Measurements from ENCODE around the gene DMKN. TPM values are rescaled to one million over a fixed set of nuclear protein-coding genes. Genes with fewer than 3 reads are reported as not detected.
"Not testable (repeated sequence)": the region's sequence is repeated elsewhere in the genome, so short reads cannot be mapped to it uniquely, and the experiment has no call there.

The DMKN gene
- total RNA-seq, 1 experiment from 2014 or later = 19.6 TPM

DNA sequence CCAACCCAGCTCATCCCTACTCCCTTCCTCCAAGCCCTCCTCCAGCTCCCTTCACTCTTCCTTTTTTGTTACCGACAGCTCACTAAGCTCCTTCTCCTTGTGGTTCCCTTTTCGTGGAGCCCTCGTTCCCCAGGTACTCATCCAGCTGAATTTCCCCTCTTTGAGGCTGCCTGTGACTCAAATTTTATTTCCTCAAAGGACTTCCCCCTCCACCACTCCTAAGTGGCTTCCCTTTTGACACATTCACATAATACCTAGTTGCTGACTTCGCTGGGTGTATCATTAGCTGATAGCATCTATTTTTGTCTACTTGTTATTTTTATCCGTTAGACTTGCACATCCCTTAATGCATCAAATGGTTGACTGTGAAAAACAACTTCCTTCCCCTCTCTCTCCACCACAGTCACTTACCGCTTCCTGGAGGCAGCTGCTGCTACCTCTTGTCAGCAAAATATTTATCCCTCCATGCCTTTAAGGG is 50.9 kb downstream of the DMKN start:
- no peak for DNase-seq (ENCODE audit: low spot score)

DNA sequence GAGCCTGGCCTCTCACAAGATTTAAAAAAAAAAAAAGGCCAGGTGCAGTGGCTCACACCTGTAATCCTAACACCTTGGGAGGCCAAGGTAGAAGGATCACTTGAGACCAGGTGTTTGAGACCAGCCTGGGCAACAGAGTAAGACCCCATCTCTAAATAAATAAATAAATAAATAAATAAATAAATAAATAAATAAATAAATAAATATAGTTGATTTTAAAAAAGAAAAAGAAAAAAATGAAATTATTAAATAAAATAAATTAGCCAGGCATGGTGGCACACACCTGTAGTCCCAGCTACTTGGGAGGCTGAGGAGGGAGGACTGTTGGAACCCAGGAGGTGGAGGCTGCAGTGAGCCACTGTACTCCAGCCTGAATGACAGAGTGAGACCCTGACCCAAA is 51.7 kb downstream of the DMKN start:
- DNase-seq (ENCODE audit: low spot score) = not testable (repeated sequence)

DNA sequence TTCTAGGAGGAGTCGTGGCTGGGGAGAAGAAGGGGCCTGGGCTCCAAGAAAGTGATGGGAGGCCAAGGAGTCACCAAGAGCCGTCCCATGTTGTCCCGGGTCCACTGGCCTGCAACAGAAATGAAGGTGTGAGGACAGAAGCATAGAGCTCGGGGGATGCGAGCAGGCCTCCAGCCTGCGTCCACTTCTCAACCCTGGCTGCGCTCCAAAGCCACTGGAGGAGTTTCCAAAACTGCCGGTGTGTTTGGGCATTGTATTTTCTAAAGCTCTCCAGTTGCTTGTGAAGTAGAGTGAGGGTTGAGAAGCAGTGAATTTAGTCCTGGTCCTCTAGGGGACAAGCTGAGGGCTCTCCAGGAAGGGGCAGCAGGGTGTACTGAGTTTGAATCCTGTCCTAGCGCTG is 52.4 kb downstream of the DMKN start:
- DNase-seq (ENCODE audit: low spot score) = no peak

- DNase-seq (ENCODE audit: low spot score) = no peak
Observed at GRCh38 chr19:35460608-35461007, 52.8 kb downstream of the DMKN start.

GRCh38 chr19:35459414-35460082 is 53.9 kb downstream of the DMKN start:
- DNase-seq (ENCODE audit: low spot score) = no peak

DNA sequence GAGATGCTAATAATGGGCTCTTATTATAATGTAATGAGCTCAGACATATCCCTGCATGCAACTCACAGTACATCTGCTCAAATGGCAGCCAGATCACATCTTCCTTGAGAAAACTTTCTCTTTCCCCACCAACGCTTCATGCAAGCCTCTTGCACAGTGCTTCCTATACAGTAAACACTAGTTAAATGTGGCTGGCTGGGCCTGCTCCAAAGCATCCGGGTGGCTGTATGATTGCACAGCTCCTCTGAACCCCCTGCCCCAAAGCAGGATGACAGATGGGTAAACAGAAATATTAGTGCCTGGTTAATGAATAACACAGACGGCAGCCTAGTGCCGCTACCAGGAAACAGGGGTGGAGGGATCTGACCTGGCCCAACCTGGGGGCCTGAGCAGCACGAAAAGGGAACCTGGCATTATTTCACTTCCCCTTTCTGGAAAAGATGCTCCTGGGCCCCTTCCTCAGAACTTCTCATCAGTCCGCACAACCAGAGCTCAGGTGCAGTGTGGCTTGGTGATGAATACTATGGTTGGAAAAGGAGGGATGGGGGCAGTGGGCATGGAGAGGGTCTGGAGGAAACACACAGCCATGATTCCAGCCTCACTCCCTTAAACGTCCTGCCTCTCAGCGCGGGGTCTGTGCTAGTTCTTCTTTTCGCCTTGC is 54.6 kb downstream of the DMKN start:
- DNase-seq (ENCODE audit: low spot score) = no peak

- DNase-seq (ENCODE audit: low spot score) = no peak
Observed at GRCh38 chr19:35458192-35458591, 55.3 kb downstream of the DMKN start.

- no peak for DNase-seq (ENCODE audit: low spot score)
Observed at GRCh38 chr19:35457173-35457572, 56.3 kb downstream of the DMKN start.

- no peak for DNase-seq (ENCODE audit: low spot score)
Observed at GRCh38 chr19:35455616-35456201, 57.7 kb downstream of the DMKN start.

DNA sequence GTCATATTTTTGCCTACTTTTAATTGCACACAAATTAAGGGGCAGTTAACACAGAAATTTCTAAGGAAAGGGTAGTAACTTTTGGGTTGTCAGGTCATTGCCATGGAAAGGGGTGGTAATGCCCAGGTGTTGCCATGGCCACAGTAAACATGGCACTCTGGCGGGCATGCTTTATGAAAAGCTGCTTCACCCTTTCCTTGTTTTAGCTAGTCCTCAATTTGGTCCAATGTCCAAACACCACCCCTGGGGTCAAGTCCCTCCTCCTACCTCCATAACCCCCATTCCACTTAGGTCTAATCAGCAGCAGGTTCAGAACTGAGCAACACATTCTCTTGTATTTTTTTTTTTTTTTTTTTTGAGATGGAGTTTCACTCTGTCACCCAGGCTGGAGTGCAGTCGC is 58.8 kb downstream of the DMKN start:
- no peak for DNase-seq (ENCODE audit: low spot score)

DNA sequence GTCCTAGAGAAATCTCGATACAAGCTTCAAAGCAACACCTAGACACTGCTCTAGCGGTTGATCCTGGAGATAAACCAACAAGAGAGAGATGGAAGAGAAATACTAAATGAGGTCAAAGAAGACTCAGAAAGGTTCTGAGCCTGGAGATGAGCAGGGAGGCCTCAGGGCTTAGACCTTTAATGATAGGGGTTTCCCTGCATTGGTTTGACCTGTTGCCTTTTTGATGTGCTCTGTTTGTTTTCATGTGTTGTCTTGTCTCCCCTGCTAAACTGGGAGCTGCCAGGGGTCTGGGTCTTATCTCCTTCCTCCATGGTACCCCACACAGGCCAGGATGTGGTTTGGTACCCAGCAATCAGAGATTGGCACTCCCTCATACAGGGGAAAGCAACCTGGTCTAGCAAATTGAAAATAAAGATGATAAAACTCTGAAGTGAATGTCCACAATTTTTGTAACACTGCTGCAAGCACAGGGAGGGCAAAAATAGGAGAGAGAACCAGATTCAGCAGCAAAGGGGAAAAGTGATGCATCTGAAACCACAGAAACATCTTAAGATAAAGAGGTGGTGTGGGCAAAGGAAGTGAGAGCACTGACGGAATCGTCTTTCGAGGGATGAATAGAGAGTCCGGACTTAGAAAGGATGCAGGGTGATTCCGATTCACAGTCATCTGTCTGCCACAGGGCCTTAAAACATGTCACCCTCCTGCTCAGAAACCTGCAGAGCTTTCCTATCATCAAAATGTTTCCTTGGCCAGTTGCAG is 61.9 kb downstream of the DMKN start:
- no peak for DNase-seq (ENCODE audit: low spot score)

- no peak for DNase-seq (ENCODE audit: low spot score)
Observed at GRCh38 chr19:35449359-35450043, 63.9 kb downstream of the DMKN start.

DNA sequence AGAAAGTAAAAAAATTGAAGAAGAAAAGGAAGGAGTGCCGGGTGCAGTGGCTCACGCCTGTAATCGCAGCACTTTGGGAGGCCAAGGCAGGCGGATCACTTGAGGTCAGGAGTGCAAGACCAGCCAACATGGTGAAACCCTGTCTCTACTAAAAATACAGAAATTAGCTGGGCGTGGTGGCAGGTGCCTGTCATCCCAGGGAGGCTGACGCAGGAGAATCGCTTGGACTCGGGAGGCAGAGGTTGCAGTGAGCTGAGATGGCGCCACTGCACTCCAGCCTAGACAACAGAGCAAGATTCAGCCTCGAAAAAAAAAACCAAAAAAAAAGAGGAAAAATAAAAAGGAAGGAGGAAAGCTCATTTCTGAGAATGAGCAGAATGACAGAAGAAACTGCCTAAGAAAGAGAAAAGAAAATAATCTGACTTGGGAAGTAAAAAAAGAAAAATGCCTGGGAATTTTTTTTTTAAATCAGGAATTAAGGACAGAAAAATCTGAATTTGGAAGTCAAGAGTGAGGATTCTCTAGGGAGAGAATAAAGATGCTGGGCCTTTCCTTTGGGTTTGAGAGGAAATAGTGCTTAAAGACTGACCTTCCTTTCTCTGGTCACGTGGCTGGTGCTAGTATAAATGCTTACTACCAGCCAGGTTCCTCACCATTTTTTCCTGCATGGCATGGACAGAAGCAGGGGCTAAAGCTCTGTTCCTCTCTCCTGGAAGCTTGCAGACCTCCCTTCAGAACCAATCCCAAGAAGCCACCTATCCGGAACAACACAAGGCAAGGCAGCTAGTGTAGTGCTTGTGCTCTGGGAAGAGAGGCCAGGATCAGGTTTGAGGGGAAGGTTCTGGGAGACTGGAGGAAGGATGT is 65.6 kb downstream of the DMKN start, which contains the start of gene FFAR2:
TSS of gene FFAR2 (plus strand) at position 652 of the 864 bp plus-strand sequence. CDS start 1,458 bp downstream, outside the sequence.
- DNase-seq (ENCODE audit: low spot score) = no peak

Other genes starting within 250 kb of the DMKN start
- 64.0 and 65.0 TPM in 2 replicates for gene USF2, start 244.7 kb downstream of the DMKN start, total RNA-seq (2014; rRNA removed; shearing (Covaris generic))
- gene HAMP, start 231.1 kb downstream of the DMKN start, total RNA-seq (2014; rRNA removed; shearing (Covaris generic)) = 0.15 TPM in 1 of 2 replicates, not detected in the other
- 0.43 TPM in 1 of 2 replicates, not detected in the other for gene MAG, start 221.5 kb downstream of the DMKN start, total RNA-seq (2014; rRNA removed; shearing (Covaris generic))
- 1.9 and 6.1 TPM in 2 replicates for gene CD22, start 184.5 kb downstream of the DMKN start, total RNA-seq (2014; rRNA removed; shearing (Covaris generic))
- not detected in 2 replicates for gene FFAR1, start 165.7 kb downstream of the DMKN start, total RNA-seq (2014; rRNA removed; shearing (Covaris generic))
- 0.21 TPM in 1 of 2 replicates, not detected in the other for gene FFAR3, start 155.2 kb downstream of the DMKN start, total RNA-seq (2014; rRNA removed; shearing (Covaris generic))
- gene GPR42, start 142.6 kb downstream of the DMKN start, total RNA-seq (2014; rRNA removed; shearing (Covaris generic)) = 0.21 TPM in 1 of 2 replicates, not detected in the other
- not detected in 2 replicates for gene FFAR2, start 65.4 kb downstream of the DMKN start, total RNA-seq (2014; rRNA removed; shearing (Covaris generic))
- gene KRTDAP, start 23.2 kb downstream of the DMKN start, total RNA-seq (2014; rRNA removed; shearing (Covaris generic)) = not detected in 2 replicates
- gene SBSN, start 14.7 kb upstream of the DMKN start, total RNA-seq (2014; rRNA removed; shearing (Covaris generic)) = 0.45 TPM in 1 of 2 replicates, not detected in the other
- gene GAPDHS, start 19.8 kb upstream of the DMKN start, total RNA-seq (2014; rRNA removed; shearing (Covaris generic)) = not detected in 2 replicates
- gene TMEM147, start 32.0 kb upstream of the DMKN start, total RNA-seq (2014; rRNA removed; shearing (Covaris generic)) = 306 and 341 TPM in 2 replicates
- gene ATP4A, start 50.0 kb upstream of the DMKN start, total RNA-seq (2014; rRNA removed; shearing (Covaris generic)) = not detected in 2 replicates
- not detected in 2 replicates for gene PMIS2, start 72.5 kb upstream of the DMKN start, total RNA-seq (2014; rRNA removed; shearing (Covaris generic))
- gene HAUS5, start 99.1 kb upstream of the DMKN start, total RNA-seq (2014; rRNA removed; shearing (Covaris generic)) = 17.2 and 22.7 TPM in 2 replicates
- gene RBM42, start 115.4 kb upstream of the DMKN start, total RNA-seq (2014; rRNA removed; shearing (Covaris generic)) = 135 and 156 TPM in 2 replicates
- gene ETV2, start 128.1 kb upstream of the DMKN start, total RNA-seq (2014; rRNA removed; shearing (Covaris generic)) = 2.8 and 4.9 TPM in 2 replicates
- 1,937 and 2,103 TPM in 2 replicates for gene COX6B1, start 134.7 kb upstream of the DMKN start, total RNA-seq (2014; rRNA removed; shearing (Covaris generic))
- gene UPK1A, start 152.9 kb upstream of the DMKN start, total RNA-seq (2014; rRNA removed; shearing (Covaris generic)) = not detected in 2 replicates
- gene ZBTB32, start 190.9 kb upstream of the DMKN start, total RNA-seq (2014; rRNA removed; shearing (Covaris generic)) = not detected in 2 replicates
- 4.9 and 8.8 TPM in 2 replicates for gene KMT2B, start 204.4 kb upstream of the DMKN start, total RNA-seq (2014; rRNA removed; shearing (Covaris generic))
- 6.2 and 31.2 TPM in 2 replicates for gene IGFLR1, start 228.8 kb upstream of the DMKN start, total RNA-seq (2014; rRNA removed; shearing (Covaris generic))
- gene U2AF1L4, start 231.8 kb upstream of the DMKN start, total RNA-seq (2014; rRNA removed; shearing (Covaris generic)) = 25.2 and 27.5 TPM in 2 replicates
- 91.4 and 100 TPM in 2 replicates for gene PSENEN, start 232.0 kb upstream of the DMKN start, total RNA-seq (2014; rRNA removed; shearing (Covaris generic))
- gene LIN37, start 234.9 kb upstream of the DMKN start, total RNA-seq (2014; rRNA removed; shearing (Covaris generic)) = 11.5 and 15.5 TPM in 2 replicates
- not detected in 2 replicates for gene HSPB6, start 243.4 kb upstream of the DMKN start, total RNA-seq (2014; rRNA removed; shearing (Covaris generic))
- gene PROSER3, start 244.5 kb upstream of the DMKN start, total RNA-seq (2014; rRNA removed; shearing (Covaris generic)) = 9.6 and 15.3 TPM in 2 replicates

All from H4 (cell line).